ENCODE results near the gene MYL4.
A peak's percentile ranks its signal among the peaks of the same experiment; 100 is the strongest.

The MYL4 gene

GRCh38 chr17:47224966-47225365, 15.8 kb downstream of the MYL4 start:
- no peak for FAIRE-seq
- no peak for TF ChIP-seq CTCF (IDR thresholded peaks at IDR 0.05; ENCODE audit: insufficient read depth, missing control alignments)
- DNase-seq (ENCODE audit: insufficient read length, low spot score), result no peak

GRCh38 chr17:47225436-47225858, 16.3 kb downstream of the MYL4 start:
- DNase-seq (ENCODE audit: insufficient read length, low spot score) (no peak), FAIRE-seq (no peak)
- TF ChIP-seq CTCF (IDR thresholded peaks at IDR 0.05; ENCODE audit: insufficient read depth, missing control alignments), result no peak

GRCh38 chr17:47225911-47226688, 17.0 kb downstream of the MYL4 start:
- DNase-seq (ENCODE audit: insufficient read length, low spot score) (no peak), FAIRE-seq (no peak)
- TF ChIP-seq CTCF (IDR thresholded peaks at IDR 0.05; ENCODE audit: insufficient read depth, missing control alignments), result no peak

GRCh38 chr17:47227862-47228261, 18.7 kb downstream of the MYL4 start:
- FAIRE-seq (no peak), DNase-seq (ENCODE audit: insufficient read length, low spot score) (no peak)
- TF ChIP-seq CTCF (IDR thresholded peaks at IDR 0.05; ENCODE audit: insufficient read depth, missing control alignments), result no peak

- DNase-seq (ENCODE audit: insufficient read length, low spot score) (peak; percentile 53), FAIRE-seq (no peak)
- peak; percentile 100 for TF ChIP-seq CTCF (IDR thresholded peaks at IDR 0.05; ENCODE audit: insufficient read depth, missing control alignments)
Measured at GRCh38 chr17:47229535-47230443, 20.6 kb downstream of the MYL4 start.

- TF ChIP-seq CTCF (IDR thresholded peaks at IDR 0.05; ENCODE audit: insufficient read depth, missing control alignments), result no peak
- FAIRE-seq, result no peak
- no peak for DNase-seq (ENCODE audit: insufficient read length, low spot score)
Measured at GRCh38 chr17:47230864-47231263, 21.7 kb downstream of the MYL4 start.

All from D721Med (cell line).